ENCODE measurements around the gene CYP24A1. TPM values are rescaled to one million over a fixed set of nuclear protein-coding genes. Genes with fewer than 3 reads are reported as not detected.

CYP24A1 gene
- total and polyA plus RNA-seq, 2 of the 8 experiments (the other 6 are each of a cell fraction or from before 2014, with no cell fraction given): not detected

DNA sequence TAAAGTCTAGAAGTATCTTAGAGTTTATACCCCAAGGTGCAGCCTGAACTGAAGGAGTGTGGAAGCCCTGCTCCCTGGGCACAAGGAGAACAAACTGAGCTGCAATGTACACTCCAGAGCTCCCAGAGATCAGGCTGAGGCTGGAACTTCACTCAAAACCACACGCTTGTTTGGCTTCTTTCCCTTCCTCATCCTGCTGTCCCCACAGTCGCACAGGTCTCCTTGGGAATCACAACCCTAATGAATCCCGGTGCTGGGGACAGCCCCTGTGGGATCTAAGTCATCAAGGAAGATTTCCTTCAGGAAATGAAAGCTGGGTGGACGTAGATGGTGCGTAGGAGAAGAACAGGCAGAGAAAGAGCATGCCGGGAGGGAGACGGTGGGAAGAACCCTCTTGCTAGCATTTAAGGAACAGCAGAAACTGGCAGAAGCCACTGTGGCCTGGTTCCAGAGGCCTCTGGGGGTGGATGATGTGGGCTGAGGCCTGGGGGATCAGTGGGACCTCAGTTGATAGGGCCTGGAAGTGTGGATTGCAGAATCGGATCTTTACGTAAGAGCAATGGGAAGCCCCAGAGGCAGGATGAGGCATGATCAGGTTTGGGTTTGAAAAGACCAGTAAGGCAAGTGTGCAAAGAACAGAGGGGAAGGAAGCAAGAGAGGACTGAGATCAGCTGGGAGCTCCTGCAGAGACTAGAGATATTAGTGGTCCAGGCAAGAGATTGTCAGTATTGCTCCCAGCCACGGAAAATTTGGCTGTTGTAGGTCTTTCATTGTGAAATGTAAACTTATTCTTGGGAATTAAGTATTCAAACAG is 21.4 kb downstream of the CYP24A1 start:
- Histone ChIP-seq H3K4ac (replicated peaks; ENCODE audit: insufficient read length, low read depth, low read length) (no peak overlapping the region), H4K91ac (replicated peaks; ENCODE audit: insufficient read length, low read length) (no peak overlapping the region), H3K9me3 (ENCODE audit: insufficient read depth in 2 of 2, low read depth in 1 of 2, low read length in 1 of 2) (no peaks in the 10 kb centered on the region), H2BK15ac (ENCODE audit: low read length) (no peak overlapping the region), H2BK5ac (ENCODE audit: low read depth, low read length) (no peak overlapping the region), H3K18ac (ENCODE audit: extremely low read depth, low read length) (no peak overlapping the region), H3K56ac (replicated peaks; ENCODE audit: insufficient read length, low read depth, low read length) (no peak overlapping the region), H3K9ac (replicated peaks in 1 of 4; ENCODE audit: extremely low read depth in 1 of 4, low read depth in 3 of 4, low read length in 3 of 4) (no peak overlapping the region), H2BK20ac (ENCODE audit: low read length) (no peak overlapping the region), H4K5ac (ENCODE audit: insufficient read length, low read depth, low read length) (no peak overlapping the region), H4K8ac (ENCODE audit: extremely low read depth, insufficient read depth, low read length) (no peak overlapping the region), H3K36me3 (ENCODE audit: control insufficient read depth in 2 of 4, insufficient read depth in 4 of 4, low read length in 3 of 4) (no peaks in the 10 kb centered on the region), H3K27me3 (replicated peaks in 1 of 4; ENCODE audit: control insufficient read depth in 3 of 4, extremely low read depth in 1 of 4, insufficient read depth in 3 of 4, low read length in 3 of 4) (no peaks in the 10 kb centered on the region), H3K14ac (ENCODE audit: insufficient read length) (no peak overlapping the region), H2BK12ac (ENCODE audit: low read depth, low read length) (no peak overlapping the region), H2BK120ac (replicated peaks; ENCODE audit: low read depth, low read length) (no peak overlapping the region), H4K20me1 (replicated peaks in 1 of 2; ENCODE audit: control insufficient read depth in 1 of 2, insufficient read depth in 2 of 2, low read length in 2 of 2) (no peaks in the 10 kb centered on the region), H3K4me2 (ENCODE audit: insufficient read depth in 1 of 2, low read depth in 2 of 2, low read length in 2 of 2) (no peak overlapping the region), H3K4me1 (replicated peaks in 1 of 4; ENCODE audit: control insufficient read depth in 3 of 4, insufficient read depth in 4 of 4, low read length in 3 of 4) (0 out of 7 replicates have a peak, but pooled peaks cover 0 to 5% (median 0%) of the 10 kb centered on the region in 4 experiments), H3K23ac (ENCODE audit: insufficient read length) (no peak overlapping the region), H3K27ac (ENCODE audit: low read depth, low read length) (no peak overlapping the region), H2AFZ (ENCODE audit: low read length) (peak overlapping the region; percentile 84), H3K4me3 (ENCODE audit: extremely low read depth in 1 of 4, insufficient read depth in 2 of 4, low read depth in 3 of 4, low read length in 4 of 4) (no peak overlapping the region), H3K79me1 (ENCODE audit: low read depth, low read length) (no peaks in the 10 kb centered on the region), H3K23me2 (ENCODE audit: low read depth, low read length) (no peaks in the 10 kb centered on the region), H3K79me2 (ENCODE audit: control insufficient read depth in 1 of 2, insufficient read depth in 2 of 2, low read length in 2 of 2) (no peaks in the 10 kb centered on the region), H2AK5ac (ENCODE audit: low read depth, low read length) (no peak overlapping the region)
- POLR2A ChIA-PET (ENCODE audit: partially characterized antibody): no interaction called here
- FAIRE-seq (no peak), DNase-seq (ENCODE audit: low read depth in 1 of 2, low spot score in 2 of 2) (no peak)
- WGBS, 2 experiments (ENCODE audit: extremely low coverage in 1 of 2, insufficient coverage in 1 of 2, insufficient read length in 1 of 2, insufficient replicate concordance in 2 of 2, low coverage in 1 of 2, low lambda C conversion rate in 2 of 2, missing lambda C conversion rate in 1 of 2): 87% methylated on average over 10 of the region's 10 CpGs; no CpG with 5 or more reads in 1 of the 2 experiments
- CTCF ChIA-PET (ENCODE audit: partially characterized antibody): interaction anchor here (1.3 to 4.2 kb wide), 2 partner anchors 13 to 48 kb away, joined by 4 to 16 read pairs; no protein-coding TSS in a partner anchor
- no peak for TF ChIP-seq CBX8 (IDR thresholded peaks at IDR 0.05; ENCODE audit: borderline replicate concordance, low read depth, low read length)
- TF ChIP-seq JUN (IDR thresholded peaks at IDR 0.05; ENCODE audit: low read depth, low read length): no peak
- no peak for TF ChIP-seq E2F6 (IDR thresholded peaks at IDR 0.05)
- no peak for TF ChIP-seq GTF2F1 (IDR thresholded peaks at IDR 0.05; ENCODE audit: borderline replicate concordance, low read depth, low read length)
- TF ChIP-seq TAF1 (IDR thresholded peaks at IDR 0.05; ENCODE audit: low read depth, low read length): no peak
- TF ChIP-seq, protein P1, sequence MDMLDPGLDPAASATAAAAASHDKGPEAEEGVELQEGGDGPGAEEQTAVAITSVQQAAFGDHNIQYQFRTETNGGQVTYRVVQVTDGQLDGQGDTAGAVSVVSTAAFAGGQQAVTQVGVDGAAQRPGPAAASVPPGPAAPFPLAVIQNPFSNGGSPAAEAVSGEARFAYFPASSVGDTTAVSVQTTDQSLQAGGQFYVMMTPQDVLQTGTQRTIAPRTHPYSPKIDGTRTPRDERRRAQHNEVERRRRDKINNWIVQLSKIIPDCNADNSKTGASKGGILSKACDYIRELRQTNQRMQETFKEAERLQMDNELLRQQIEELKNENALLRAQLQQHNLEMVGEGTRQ (IDR thresholded peaks at IDR 0.05; ENCODE audit: low read length): no peak
- no peak for TF ChIP-seq RNF2 (IDR thresholded peaks at IDR 0.05; ENCODE audit: borderline replicate concordance, low read depth, low read length, missing control alignments, poor library complexity, severe bottlenecking)
- no peak for TF ChIP-seq EP300 (IDR thresholded peaks at IDR 0.05; ENCODE audit: borderline replicate concordance in 1 of 2, low read depth in 2 of 2, low read length in 2 of 2)
- no peak for TF ChIP-seq JUND (IDR thresholded peaks at IDR 0.05; ENCODE audit: low read length)
- TF ChIP-seq ASH2L (IDR thresholded peaks at IDR 0.05; ENCODE audit: low read length): no peak
